ENCODE results near the gene MRPS17.
"Not testable (repeated sequence)": the region's sequence is repeated elsewhere in the genome, so short reads cannot be mapped to it uniquely, and the experiment has no call there.

Gene MRPS17

DNA sequence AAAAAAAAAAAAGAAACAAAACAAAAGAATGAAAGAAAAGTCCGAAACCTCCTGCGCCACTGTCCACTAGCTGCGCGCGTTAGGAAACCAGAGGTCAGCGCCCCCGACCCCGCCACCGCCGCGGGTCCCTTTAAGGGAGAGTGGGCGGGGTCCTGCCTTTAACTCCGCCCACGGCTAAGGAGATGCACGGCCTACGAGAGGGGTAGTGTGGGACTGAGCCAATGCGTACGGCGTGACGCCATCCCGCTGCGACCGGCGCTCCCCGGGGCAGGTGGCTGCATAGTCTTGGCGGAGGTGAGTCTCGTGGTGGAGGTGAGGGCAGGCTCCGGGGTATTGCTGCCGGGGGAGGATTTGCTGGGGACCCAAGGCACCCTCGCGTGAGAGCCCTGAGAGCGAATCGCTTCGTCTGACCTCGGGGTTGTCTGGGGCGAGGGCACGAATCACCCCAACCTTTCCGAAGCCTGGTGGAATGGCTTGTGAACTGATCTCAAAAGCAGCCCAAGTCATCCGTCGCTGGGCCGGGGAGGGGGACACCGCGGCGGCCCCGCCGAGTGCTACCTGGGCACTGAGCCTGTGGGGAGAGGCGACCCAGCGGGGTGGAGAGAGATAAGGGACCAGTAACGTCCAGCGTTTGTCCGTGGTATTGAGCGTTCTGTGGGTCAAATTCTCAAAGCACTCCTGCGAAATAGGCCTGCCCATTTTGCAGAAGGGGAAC is at the start of gene MRPS17:
TSS of gene MRPS17 (plus strand) at position 241 of the 715 bp plus-strand sequence. CDS start 1,319 bp downstream, outside the sequence.
- DNase-seq (ENCODE audit: low spot score), result peak; percentile 98

DNA sequence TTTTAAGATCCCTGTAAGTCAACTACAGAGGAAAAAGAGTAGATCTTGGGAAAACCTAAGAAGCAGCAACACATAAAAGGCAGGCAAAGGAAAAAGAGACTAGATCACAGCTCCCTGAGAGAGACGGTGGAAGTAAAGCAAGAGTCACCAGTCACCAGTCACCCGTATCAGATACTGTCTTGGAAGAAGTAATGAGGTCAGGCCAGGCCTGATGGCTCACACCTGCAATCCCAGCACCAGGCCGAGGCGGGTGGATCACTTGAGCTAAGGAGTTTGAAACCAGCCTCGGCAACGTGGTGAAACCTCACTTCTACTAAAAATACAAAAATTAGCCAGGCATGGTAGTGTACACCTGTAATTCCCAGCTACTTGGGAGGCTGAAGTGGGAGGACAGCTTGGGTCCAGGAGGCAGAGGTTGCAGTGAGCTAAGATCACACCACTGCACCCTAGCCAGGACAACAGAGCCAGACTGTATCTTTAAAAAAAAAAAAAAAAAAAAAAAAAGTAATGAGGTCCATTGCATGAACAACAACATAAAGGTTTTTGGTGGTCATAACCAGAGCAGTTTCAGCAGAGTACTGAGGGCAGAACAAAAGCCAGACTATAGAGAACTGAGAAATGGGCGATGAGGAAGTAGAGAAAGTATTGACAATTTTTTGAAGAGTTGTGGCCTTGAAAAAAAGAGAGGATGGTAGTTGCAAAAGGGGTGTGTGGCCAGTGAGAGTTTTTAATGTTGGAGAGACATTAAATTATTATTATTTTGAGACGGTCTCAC is 47.5 kb upstream of the MRPS17 start:
- DNase-seq (ENCODE audit: low spot score), result no peak

DNA sequence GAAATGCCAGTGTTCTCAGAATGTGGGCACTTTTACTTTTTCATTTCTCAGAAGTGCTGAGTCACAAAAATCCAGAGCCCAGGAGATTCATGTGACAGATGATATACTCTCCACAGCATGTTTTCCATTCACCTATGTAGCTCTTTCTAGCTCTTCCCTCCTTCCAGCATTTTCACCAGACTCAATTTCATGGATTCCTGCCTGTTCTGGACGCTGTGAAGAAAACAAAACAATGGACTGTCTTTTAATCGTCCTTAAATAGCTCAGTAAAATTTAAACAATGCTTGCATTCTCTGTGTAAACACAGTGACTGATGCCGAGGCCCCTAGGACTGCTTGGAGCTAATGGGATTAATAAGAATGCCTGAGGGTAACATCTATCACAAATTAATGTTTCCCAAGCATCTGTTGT is 38.9 kb upstream of the MRPS17 start:
- no peak for DNase-seq (ENCODE audit: low spot score)

DNA sequence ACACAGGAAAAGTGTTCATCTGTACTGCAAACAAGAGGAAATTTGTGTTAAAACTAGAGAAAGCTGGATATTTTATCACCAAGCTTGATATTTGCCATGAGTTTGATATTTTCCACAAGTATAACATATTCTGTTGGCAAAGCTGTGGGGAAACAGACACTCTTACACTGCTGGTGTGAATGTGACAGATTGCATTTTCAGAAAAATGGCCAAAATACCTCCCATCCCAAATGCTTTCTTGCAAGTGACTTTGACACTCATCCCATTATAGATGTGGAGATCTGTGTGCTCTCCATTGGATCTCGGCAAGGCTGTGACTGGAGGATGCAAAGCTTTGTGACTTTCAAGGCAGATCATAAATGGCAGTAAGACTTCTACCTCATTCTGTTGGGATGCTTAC is 33.9 kb upstream of the MRPS17 start:
- DNase-seq (ENCODE audit: low spot score), result no peak

DNA sequence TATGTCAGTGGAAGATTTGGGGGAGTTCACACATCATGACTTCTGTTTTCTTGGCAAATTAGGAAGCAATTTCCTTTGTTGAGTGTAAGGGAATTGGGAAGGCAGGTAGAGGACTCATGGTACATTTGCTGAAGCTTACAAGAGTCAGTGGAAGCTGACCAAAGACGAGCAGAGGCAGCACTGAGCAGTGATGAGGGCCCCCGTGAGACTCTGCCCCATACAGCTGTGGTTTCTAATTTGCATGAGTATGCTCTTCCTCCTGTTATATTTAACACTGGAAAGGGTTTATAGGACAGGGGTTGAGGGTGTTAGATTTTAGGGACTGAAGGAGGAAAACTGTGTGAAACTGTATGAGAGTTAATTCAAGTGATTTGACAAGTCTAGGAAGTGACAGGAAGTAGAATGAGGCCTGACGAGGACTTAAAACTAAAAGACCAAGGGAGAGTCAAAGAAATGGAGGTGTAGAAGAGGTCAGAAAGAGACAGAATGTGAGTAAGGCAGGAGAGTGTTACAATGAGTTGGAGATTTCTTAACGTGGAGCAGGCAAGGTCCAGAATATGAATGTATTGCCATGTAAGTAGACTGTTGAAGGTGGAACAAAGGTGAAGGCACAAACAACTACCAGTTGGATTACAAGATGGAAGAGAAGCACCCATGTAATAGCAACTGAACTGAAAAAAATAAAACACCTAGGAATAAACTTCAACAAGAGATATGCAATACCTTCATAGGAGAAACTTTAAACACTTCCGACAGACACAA is 23.5 kb upstream of the MRPS17 start:
- no peak for DNase-seq (ENCODE audit: low spot score)

DNA sequence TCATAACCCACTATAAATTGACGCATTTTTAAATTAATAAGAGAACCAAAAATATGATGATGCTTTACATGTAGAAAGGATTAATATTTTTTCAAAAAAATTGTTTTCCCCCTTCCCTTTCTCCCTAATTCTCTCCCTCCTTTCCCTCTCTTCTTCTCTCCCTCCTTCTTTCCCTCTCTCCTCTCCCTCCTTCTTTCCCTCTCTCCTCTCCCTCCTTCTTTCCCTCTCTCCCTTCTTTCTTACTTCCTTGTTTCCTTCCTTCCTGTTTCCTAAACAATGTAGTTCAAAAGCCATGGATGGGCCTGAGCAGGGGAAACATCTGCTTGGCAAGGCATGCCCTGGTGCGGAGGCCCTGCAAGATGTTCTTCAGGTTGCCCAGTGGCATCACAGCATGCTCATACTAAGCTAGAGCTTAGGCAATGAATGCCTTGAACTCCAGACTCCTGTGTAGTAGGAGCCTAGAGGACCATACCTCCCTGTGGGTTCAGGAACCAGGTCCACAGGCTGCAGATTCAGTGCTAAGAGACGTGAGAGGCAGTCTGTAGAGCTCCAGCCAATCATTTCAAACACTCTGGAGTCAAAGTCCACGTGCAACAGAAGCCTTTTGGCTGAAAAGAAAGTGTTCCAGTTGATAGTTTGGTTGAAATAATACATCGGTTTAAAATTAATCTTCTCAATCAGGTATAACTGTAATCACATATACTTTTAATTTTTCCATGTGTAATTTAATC is 20.1 kb upstream of the MRPS17 start:
- DNase-seq (ENCODE audit: low spot score), result no peak

DNA sequence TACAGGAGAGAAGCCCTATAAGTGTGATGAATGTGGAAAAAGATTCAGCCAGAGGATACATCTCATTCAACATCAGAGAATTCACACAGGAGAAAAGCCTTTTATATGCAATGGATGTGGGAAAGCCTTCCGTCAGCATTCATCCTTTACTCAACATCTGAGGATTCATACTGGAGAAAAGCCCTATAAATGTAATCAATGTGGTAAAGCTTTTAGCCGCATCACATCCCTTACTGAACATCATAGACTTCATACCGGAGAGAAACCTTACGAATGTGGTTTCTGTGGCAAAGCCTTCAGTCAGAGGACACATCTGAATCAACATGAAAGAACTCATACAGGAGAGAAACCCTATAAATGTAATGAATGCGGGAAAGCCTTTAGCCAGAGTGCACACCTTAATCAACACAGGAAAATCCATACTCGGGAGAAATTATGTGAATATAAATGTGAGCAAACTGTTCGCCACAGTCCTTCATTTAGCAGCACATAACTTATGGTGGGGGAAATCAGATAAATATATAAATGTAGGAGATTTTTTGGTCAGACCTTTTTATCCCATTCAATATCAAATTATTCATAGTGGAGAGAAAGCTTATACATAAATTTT is 12.1 kb upstream of the MRPS17 start:
- no peak for DNase-seq (ENCODE audit: low spot score)

DNA sequence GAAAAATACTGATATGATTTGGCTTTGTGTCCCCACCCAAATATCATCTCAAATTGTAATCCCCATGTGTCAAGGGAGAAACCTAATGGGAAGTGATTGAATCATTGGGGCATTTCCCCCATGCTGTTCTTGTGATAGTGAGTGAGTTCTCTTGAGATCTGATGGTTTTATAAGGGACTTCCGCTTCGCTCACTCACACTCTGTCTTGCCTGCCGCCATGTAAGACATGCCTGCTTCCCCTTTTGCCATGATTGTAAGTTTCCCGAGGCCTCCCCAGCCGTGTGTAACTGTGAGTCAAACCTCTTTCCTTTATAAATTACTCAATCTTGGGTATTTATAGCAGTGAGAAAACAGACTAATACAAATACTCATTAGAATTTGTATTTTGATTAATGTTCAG is 5.1 kb upstream of the MRPS17 start:
- no peak for DNase-seq (ENCODE audit: low spot score)

DNA sequence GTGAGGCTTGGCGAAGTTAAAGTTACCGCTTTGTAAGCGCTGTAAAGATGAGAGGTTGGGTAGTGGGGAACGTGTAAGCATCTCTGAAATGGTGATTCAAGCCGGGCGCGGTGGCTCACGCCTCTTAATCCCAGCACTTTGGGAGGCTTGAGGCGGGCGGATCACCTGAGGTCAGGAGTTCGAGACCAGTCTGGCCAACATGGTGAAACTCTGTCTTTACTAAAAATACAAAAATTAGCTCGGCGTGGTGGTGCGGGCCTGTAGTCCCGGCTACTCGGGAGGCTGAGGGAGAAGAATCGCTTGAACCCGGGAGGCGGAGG is 635 bp downstream of the MRPS17 start:
- not testable (repeated sequence) for DNase-seq (ENCODE audit: low spot score)

DNA sequence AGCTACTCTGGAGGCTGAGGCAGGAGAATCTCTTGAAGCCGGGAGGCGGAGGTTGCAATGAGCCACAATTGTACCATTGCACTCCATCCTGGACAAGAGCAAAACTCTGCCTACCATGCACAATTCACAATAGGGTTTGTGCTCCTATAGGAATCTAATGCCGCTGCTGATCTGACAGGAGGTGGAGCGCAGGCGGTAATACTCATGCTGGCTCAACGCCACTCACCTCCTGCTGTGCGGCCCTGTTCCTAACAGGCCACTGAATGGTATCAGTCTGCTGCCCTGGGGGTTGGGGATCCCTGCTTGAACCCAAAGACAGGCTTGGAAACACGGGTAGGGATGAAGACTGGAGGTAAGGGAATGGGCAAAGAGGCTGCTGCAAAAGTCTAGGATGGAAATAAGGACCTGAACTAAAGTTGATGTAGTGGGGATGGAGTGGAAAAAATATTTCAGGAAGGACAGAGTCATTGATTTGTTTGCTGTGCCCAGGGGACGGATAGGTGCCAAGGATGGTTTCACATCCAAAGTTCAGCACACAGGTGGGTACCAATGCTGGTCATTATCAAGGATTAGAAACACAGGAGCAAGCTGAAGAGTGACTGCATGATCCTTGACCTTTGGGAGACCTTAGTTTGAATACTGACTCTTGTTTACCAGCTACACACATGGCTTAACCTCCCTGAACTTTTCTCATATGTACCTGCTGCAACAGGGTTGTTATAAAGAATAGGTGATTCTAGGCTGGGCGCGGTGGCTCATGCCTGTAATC is 2.2 kb downstream of the MRPS17 start:
- no peak for DNase-seq (ENCODE audit: low spot score)

DNA sequence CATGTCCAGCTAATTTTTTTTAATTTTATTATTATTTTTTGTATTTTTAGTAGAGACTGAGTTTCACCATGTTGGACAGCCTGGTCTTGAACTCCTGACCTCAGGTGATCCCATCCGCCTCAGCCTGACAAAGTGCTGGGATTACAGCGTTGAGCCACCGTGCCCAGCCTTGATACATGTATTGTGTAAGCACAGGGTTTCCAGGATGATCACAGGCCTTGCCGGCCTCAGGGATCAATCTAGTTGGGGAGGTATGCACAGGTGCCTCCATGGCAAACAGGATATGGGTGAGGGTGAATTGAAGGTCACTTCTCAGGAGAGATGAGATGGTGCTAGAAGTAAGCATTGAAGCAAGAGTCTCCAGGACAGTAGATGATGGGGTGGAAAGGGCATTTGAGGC is 5.5 kb downstream of the MRPS17 start:
- no peak for DNase-seq (ENCODE audit: low spot score)

DNA sequence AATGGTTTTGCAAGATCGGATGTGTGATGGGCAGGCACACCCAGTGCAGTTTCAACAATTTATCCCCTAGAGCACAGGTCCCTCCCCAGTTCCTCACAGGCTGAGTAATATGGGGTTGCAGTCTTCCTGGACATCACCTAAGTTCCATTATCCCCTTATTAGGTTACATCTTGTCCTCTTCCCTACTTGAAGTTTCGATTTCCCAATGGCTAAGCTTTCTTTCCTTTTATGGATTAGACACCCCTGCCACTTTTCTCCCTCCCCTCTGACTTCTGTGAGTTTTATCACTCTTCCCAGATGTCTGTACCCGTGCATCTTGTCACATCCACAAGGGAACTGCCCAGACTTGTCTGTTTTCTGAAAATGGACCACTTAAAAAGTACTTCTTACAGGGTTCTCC is 10.3 kb downstream of the MRPS17 start:
- no peak for DNase-seq (ENCODE audit: low spot score)

DNA sequence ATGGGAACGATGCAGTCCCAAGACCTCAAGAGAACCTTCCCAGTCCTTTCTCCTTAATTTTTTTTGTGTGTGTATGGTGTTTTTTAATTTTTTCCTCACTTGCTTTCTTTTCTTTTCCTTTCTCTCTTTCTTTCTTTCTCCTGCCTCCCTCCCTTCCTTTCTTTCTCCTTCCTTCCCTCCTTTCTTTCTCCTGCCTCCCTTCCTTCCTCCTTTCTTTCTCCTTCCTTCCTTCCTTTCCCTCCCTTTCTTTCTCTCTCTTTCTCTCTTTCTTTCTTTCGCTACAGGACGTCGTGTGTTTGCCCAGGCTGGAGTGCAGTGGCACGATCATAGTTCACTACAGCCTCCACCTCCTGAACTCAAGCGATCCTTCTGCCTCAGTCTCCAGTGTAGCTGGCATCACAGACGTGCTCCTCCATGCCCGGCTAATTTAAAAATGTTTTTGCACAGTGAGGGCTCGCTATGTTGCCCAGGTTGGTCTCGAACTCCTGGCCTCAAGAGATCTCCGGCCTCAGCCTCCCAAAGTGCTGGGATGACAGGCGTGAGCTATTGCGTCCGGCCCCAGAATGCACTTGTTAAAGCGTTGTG is 12.0 kb downstream of the MRPS17 start:
- no peak for DNase-seq (ENCODE audit: low spot score)

DNA sequence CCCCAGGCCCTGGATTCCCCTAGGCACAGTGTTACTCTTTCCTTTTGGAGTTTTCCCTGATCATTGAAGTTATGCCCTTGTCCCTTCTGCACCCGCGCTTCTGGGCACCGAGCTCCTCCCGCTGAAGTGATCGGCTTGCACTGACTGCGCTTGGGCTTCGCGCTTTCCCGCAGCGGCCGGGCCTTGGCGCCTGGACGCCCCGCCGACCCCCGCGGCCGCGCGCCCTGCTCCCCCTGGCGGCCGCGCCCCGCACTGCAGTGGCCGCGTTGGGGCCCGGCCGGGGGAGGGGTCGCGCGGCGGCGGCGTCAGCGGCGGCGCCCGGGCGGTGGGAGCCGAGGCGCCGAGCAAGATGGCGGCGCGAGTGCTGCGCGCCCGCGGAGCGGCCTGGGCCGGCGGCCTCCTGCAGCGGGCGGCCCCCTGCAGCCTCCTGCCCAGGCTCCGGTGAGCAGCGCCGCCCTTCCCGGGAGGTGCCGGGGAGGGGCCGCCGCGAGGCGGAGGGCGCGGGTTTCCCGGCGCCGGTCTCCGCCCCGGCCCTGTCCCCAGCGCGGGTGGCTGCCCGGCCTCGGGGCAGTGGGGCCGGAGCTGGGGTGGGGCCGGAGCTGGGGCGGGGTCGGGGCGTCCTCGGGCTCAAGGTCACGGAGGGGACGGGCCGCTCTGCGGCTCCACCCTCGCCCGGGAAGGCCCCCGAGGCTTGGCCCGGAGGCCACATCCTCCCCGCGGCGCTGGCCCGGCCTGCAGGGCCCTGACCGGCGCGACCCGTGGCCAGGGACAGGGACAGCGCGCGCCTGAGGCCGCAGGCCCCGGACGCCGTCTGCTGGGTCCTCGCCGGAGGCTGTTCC is 12.8 kb downstream of the MRPS17 start, which contains the start of gene NIPSNAP2:
TSS of gene NIPSNAP2 (plus strand) at position 325 of the 839 bp plus-strand sequence. CDS start at position 350, 25 bp downstream.
- DNase-seq (ENCODE audit: low spot score), result peak; percentile 89

DNA sequence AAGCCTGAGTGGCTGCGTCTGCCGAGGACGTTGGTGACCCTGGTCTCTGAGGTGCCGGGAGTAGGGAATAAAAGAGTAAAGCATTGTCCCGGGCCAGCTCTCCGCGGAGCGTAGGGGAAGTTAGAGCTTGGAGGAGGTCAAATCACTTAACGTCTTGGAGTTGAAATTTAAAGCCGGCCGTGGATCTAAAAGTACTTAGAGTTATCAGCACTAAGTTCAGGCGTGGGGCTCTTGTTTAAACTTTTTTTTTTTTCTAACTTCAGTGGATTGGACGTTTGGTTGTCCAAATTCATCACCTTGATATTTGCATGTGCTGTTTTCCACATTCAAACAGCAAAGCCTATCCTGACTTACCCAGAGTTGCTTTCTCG is 13.4 kb downstream of the MRPS17 start:
- no peak for DNase-seq (ENCODE audit: low spot score)

DNA sequence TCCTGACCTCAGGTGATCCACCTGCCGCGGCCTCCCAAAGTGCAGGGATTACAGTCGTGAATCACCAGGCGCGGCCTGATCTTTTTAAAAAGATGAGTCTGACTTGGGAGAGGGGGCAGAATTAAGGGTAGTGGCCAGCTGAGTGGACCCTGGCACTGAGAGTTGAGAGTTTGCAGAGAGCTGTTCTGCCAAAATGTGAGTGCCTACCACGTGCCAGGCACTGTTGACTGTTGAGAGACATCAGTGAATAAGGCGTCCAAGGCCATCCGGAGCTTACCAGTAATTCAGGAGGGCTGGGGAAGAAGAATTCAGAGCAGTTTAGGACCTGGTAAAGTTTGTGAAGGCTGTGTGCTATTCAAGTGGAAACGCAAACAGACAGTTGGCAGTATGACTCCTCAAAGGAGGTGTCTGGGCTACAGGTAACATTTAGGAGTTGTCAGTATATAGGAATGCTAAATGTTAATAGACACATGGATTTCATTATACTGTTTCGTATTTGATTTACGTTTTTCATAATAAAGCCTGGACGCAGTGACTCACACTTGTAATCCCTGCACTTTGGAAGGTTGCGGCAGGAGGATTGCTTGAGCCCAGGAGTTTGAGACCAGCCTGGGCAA is 14.2 kb downstream of the MRPS17 start:
- no peak for DNase-seq (ENCODE audit: low spot score)

DNA sequence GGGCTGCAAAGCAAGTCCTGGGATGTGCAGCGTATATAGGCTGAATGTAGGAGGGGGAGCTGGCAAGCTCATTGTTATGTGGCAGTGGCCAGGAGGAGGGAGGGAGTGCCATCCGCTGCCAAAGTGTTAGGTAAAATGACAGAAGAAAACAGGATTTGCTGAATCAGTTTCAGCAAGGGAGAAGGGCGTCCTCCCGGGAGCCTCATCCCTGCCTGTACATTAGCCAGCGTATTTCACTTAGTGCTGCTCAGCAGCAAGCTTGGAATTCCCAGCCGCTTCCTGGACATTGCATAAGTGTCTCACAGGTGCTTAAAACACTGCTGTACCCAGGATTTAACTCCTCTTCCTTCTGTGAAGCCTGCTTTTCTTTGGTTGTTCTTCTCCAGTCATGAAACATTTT is 15.2 kb downstream of the MRPS17 start:
- DNase-seq (ENCODE audit: low spot score), result no peak

DNA sequence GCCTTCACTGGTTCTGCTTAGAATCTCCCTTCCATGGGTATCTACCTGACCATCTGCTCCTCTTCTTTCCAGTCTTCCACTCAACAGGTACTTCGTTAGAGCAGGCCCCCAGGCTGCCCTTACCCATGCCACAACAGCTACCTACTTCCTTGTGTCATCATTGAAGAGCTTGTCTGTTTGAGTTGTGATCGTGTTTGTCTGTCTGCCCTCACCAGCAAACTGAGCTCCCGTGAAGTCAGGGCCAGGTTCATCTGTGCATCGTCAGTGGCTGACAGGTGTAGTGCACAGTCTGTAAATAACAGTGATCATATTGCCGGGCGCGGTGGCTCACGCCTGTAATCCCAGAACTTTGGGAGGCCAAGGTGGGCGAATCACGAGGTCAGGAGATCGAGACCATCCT is 17.7 kb downstream of the MRPS17 start:
- DNase-seq (ENCODE audit: low spot score), result no peak

DNA sequence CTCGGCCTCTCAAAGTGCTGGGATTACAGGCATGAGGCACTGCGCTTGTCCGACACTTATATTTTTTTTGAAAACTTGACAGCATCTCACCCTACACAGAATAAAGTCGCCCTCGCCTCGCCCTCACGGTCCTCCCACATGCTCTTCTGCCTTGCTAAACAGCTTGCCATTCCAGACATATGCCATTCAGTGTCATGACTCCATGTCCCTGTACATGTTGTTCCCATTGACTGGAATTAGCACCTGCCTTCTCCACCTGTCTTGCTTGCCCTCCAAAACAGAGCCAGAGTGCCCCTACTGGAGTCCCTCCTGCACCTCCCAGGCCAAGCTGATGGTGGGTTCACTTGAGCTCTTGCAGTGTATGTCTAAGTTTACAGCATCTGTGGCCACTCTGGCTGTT is 18.9 kb downstream of the MRPS17 start:
- no peak for DNase-seq (ENCODE audit: low spot score)

Data from HuH-7.5 (cell line).